Measurements from ENCODE around the gene CTNNBL1. TPM values are rescaled to one million over a fixed set of nuclear protein-coding genes. Genes with fewer than 3 reads are reported as not detected.

CTNNBL1 gene
- total RNA-seq, 2 donors from 2014 or later = 68.6 to 68.7 TPM

- no peak overlapping the region for H3K9ac ChIP-seq (ENCODE audit: extremely low read depth, low read length, poor library complexity, severe bottlenecking)
- H3K4me3 ChIP-seq (ENCODE audit: low read length) = no peak overlapping the region
- TF ChIP-seq CTCF (conservative IDR thresholded peaks at IDR 0.05) = no peak
- Mint-ChIP-seq H3K4me1 (peaks cover 4% of the 10 kb centered on the region), H3K27ac (no peak overlapping the region), H3K4me3 (no peak overlapping the region), H3K9me3 (no peaks in the 10 kb centered on the region), H3K27me3 (ENCODE audit: insufficient read depth) (no peaks in the 10 kb centered on the region), H3K36me3 (ENCODE audit: low read depth) (peaks cover 3% of the 10 kb centered on the region)
- DNase-seq = no peak
- no peaks in the 10 kb centered on the region for H3K27me3 ChIP-seq (ENCODE audit: control insufficient read depth, insufficient read depth, low read length, poor library complexity, severe bottlenecking)
- H3K36me3 ChIP-seq (ENCODE audit: control insufficient read depth, insufficient read depth, low read length) = peaks cover 29% of the 10 kb centered on the region
- H3K27ac ChIP-seq (ENCODE audit: low read depth, low read length) = no peak overlapping the region
- H3K4me1 ChIP-seq (ENCODE audit: control insufficient read depth, insufficient read depth, low read length) = peaks cover 7% of the 10 kb centered on the region
- H3K9me3 ChIP-seq (ENCODE audit: control insufficient read depth, low read length) = no peaks in the 10 kb centered on the region
- WGBS, 2 experiments (ENCODE audit: insufficient coverage in 1 of 2, insufficient read length in 1 of 2) = 94 to 99% methylated on average over 2 to 5 of the region's 5 CpGs
Observed at GRCh38 chr20:37759761-37760209, 66.0 kb downstream of the CTNNBL1 start.

- WGBS, 2 experiments (ENCODE audit: insufficient coverage in 1 of 2, insufficient read length in 1 of 2) = 91 to 95% methylated on average over 2 of the region's 2 CpGs
- no peaks in the 10 kb centered on the region for H3K9me3 Mint-ChIP-seq
Observed at GRCh38 chr20:37760322-37760721, 66.5 kb downstream of the CTNNBL1 start.

GRCh38 chr20:37762716-37763485 is 69.1 kb downstream of the CTNNBL1 start:
- Mint-ChIP-seq H3K4me1 (peaks cover 4% of the 10 kb centered on the region), H3K27me3 (ENCODE audit: insufficient read depth) (no peaks in the 10 kb centered on the region)
- 91 to 96% methylated on average over 4 of the region's 4 CpGs for WGBS, 2 experiments (ENCODE audit: insufficient coverage in 1 of 2, insufficient read length in 1 of 2)

More at GRCh38 chr20:37760322-37760721, 66.5 kb downstream of the CTNNBL1 start:
- no peaks in the 10 kb centered on the region for H3K27me3 ChIP-seq (ENCODE audit: control insufficient read depth, insufficient read depth, low read length, poor library complexity, severe bottlenecking)
- no peaks in the 10 kb centered on the region for H3K9me3 ChIP-seq (ENCODE audit: control insufficient read depth, low read length)
- Mint-ChIP-seq H3K27ac (no peak overlapping the region), H3K4me3 (no peak overlapping the region), H3K4me1 (peaks cover 4% of the 10 kb centered on the region), H3K36me3 (ENCODE audit: low read depth) (peaks cover 7% of the 10 kb centered on the region), H3K27me3 (ENCODE audit: insufficient read depth) (no peaks in the 10 kb centered on the region)
- H3K36me3 ChIP-seq (ENCODE audit: control insufficient read depth, insufficient read depth, low read length) = peaks cover 29% of the 10 kb centered on the region
- H3K4me3 ChIP-seq (ENCODE audit: low read length) = no peak overlapping the region
- no peak overlapping the region for H3K9ac ChIP-seq (ENCODE audit: extremely low read depth, low read length, poor library complexity, severe bottlenecking)
- H3K27ac ChIP-seq (ENCODE audit: low read depth, low read length) = no peak overlapping the region
- no peak for DNase-seq
- TF ChIP-seq CTCF (conservative IDR thresholded peaks at IDR 0.05) = no peak
- H3K4me1 ChIP-seq (ENCODE audit: control insufficient read depth, insufficient read depth, low read length) = peaks cover 7% of the 10 kb centered on the region

More at GRCh38 chr20:37762716-37763485, 69.1 kb downstream of the CTNNBL1 start:
- Mint-ChIP-seq H3K36me3 (ENCODE audit: low read depth) (peaks cover 16% of the 10 kb centered on the region), H3K4me3 (no peak overlapping the region), H3K27ac (no peak overlapping the region), H3K9me3 (no peaks in the 10 kb centered on the region)
- Histone ChIP-seq H3K9me3 (ENCODE audit: control insufficient read depth, low read length) (no peaks in the 10 kb centered on the region), H3K9ac (ENCODE audit: extremely low read depth, low read length, poor library complexity, severe bottlenecking) (no peak overlapping the region), H3K4me3 (ENCODE audit: low read length) (no peak overlapping the region), H3K4me1 (ENCODE audit: control insufficient read depth, insufficient read depth, low read length) (peaks cover 5% of the 10 kb centered on the region), H3K27ac (ENCODE audit: low read depth, low read length) (no peak overlapping the region), H3K36me3 (ENCODE audit: control insufficient read depth, insufficient read depth, low read length) (peaks cover 23% of the 10 kb centered on the region), H3K27me3 (ENCODE audit: control insufficient read depth, insufficient read depth, low read length, poor library complexity, severe bottlenecking) (no peaks in the 10 kb centered on the region)
- no peak for DNase-seq
- no peak for TF ChIP-seq CTCF (conservative IDR thresholded peaks at IDR 0.05)

All from endodermal cell (in vitro differentiated cells).